GM12875 (cell line): Measurements from ENCODE around the gene AMZ2.

Source experiments
- H3K4me3 ChIP-seq: one replicate; pipeline ENCODE4 v1.5.1; 2011; ENCODE audit warnings: low read depth, low read length, control low read depth
- TF ChIP-seq, protein P1 (sequence below): IDR thresholded peaks from 2 replicates; pipeline ENCODE4 v1.5.1; 2011; ENCODE audit warnings: low read depth, mild to moderate bottlenecking, control low read depth, inconsistent platforms, low read length, moderate library complexity, borderline replicate concordance; ENCODE audit not compliant: insufficient read depth

The AMZ2 gene

DNA sequence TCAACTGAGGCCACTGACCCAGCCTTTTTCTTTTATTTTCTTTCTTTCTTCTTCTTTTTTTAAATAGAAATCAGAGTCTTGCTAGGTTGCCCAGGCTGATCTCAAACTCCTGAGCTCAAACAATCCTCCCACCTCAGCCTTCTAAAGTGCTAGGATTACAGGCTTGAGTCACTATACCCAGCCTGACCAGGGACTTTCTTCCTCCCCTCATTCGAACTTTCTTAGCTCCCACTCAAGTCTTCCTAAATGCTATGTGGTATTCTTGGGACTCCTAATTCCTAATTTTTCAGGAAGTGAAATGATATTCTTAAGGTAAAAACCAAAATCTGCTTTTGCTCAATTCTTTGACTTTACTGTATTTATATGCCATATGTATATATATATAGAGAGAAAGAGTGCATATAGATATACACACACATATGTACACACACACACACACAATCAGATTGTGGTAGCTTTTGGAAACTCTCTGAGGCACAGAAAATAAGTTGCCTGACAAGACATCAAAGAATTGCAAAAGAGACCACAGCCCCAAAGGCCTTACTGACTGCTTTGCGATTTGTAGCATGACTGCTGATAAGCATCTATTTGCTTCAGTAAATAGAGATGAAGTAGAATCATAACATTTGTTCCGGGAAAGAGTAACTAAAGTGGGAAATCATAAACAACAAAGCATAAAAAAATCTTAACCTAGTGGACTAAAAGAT lies 9.5 kb upstream of the AMZ2 start:
- TF ChIP-seq, protein P1, sequence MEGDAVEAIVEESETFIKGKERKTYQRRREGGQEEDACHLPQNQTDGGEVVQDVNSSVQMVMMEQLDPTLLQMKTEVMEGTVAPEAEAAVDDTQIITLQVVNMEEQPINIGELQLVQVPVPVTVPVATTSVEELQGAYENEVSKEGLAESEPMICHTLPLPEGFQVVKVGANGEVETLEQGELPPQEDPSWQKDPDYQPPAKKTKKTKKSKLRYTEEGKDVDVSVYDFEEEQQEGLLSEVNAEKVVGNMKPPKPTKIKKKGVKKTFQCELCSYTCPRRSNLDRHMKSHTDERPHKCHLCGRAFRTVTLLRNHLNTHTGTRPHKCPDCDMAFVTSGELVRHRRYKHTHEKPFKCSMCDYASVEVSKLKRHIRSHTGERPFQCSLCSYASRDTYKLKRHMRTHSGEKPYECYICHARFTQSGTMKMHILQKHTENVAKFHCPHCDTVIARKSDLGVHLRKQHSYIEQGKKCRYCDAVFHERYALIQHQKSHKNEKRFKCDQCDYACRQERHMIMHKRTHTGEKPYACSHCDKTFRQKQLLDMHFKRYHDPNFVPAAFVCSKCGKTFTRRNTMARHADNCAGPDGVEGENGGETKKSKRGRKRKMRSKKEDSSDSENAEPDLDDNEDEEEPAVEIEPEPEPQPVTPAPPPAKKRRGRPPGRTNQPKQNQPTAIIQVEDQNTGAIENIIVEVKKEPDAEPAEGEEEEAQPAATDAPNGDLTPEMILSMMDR = no peak
- H3K4me3 ChIP-seq = no peak overlapping the region

DNA sequence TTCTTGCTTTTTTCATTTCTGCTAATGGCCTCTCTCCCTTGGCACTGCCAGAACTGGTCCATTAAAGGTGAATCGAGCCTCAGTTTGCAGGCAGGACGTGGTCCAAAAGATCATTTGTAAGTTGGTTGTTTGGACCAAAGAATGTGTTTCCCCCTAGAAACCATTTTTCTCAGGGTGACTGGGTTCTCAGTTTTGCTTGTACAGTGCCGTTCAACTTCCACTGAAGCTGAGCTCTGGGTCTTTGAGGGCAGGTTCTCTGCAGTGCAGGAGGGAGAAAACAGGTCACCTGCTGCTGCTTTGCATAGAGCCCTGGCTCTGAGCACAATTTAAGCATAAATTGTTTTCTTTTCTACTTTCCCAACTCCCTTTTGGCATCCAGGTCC lies 9.0 kb upstream of the AMZ2 start:
- no peak overlapping the region for H3K4me3 ChIP-seq
- TF ChIP-seq, protein P1 = no peak

DNA sequence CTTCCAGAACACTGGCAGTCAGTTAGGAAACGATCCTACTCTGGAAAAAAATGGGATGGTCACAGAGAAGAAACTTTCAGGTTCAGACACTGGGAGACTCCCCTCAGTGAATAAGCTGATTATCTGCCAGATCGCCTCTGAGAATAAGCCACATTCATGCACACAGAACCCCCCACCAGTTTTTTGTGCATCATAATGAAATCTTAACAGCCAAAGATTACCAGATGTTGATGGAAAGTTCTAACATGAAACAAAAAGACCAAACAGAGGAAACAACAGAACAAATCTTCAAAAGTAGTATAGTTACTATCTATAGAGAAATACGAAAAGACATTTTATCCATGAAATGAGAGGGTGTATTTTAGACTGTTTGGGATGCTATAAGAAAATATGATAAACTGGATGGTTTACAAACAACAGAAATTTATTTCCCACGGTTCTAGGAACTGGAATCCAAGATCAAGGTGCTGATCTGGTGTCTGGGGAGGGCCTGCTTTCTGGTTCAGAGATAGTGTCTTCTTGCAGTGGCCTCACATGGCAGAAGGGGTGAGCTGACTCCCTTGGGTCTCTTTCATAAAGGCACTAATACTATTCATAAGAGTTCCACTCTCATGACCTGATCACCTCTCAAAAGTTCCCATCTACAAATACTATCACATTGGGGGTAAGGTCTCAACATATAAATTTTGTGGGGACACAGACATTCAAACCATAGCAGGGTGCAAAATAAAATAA lies 8.0 kb upstream of the AMZ2 start:
- H3K4me3 ChIP-seq = no peak overlapping the region
- TF ChIP-seq, protein P1 = no peak

DNA sequence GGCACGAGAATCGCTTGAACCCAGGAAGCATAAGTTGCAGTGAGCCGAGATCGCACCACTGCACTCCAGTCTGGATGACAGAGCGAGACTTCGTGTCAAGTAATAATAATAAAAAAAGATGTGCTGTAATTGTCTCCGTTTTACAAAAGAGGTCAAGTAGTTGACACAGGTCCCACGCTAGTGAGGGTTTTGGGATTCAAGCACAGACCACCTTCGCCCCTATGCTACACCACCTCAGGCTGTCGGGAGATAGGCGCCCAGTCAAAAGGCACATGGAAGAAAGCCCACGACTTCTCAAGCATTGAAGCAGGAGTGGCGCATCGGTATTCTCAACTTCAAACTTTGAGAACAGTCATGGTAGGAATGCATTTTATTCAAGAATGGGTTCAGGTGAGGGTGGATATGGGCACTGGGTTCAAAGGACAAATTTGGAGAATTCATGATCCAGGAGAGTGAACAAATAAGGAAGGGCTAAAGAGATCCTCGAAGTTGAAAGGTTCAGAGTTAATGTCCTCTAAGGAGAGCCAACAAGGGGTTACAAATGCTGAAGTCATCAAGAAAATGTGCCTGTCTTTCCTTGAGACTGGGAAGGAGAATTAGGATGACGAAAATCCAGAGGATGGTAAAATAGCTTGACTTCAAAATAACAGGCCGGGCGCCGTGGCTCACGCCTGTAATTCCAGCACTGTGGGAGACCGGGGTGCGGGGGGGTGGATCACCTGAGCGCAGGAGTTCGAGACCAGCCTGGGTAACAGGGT lies 1.4 kb upstream of the AMZ2 start:
- TF ChIP-seq, protein P1 = no peak
- H3K4me3 ChIP-seq = no peak overlapping the region

DNA sequence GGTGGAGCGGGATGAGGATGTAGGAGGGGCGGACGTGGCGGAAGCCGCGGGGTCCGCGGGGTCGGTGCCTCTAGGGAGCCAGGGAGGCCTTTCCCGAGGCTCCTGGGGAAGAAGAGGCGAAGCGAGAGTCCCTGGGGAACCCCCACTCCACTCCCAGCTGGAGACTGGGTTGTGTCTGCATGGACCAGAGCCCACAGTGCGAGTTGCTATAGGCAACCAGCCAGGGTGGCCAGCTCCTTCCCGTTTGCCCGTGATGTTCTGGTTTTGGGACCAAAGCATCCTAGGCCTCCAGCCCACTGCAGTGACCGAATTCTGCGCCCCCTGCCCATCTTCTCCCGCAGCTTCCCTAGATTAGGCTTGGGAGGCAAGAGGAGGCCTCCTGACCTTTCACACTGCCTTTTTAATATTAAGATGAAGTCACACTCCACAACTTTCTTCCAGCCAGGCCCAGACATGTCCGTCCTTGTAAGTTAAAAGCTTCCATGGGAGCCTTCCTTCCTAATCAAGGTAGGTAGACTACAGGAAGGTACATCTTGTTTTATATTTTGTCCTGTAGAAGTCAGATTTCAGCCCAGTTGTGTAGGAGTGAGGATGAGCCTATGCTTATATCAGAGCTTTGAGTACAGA lies 469 bp downstream of the AMZ2 start:
- TF ChIP-seq, protein P1 = no peak
- peak overlapping the region; percentile 93 for H3K4me3 ChIP-seq

DNA sequence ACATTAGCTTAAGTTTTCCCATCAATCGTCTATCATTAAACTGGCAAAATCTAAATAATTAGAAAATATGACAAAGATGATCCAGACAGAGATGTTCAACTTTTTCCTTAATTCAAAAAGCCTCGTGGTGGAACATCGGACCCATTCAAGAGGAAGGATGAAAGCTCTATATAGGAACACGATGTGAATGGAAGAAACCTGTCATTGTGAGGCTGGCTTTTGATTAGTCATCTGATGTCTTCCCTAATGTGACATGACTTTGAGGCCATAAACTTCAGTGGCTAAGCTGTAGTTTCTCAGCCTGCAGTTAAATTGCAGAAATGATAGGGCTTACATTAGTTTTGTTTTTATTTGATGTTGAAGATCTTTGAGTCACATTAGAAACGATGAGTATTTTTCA lies 1.0 kb downstream of the AMZ2 start:
- TF ChIP-seq, protein P1 = no peak
- H3K4me3 ChIP-seq = peak overlapping the region; percentile 93
